HepG2 (cell line): ENCODE data around the gene SSPN. TPM values are rescaled to one million over a fixed set of nuclear protein-coding genes. Genes with fewer than 3 reads are reported as not detected.

Experiments
- ATAC-seq: fragments of 200-7000 bp; cut with Tn5 transposase; 3 replicates; pipeline ENCODE4 v1.9.1; 2020; ENCODE audit warnings: mild to moderate bottlenecking, moderate library complexity
- BruUV-seq: library from RNA; stranded (reverse); fragments of 400-500 nt; replicated peaks from 2 replicates; lab custom pipeline; 2021; lab: Mats Ljungman, UMichigan
- CTCF ChIA-PET: fragments of 300-600 bp; formaldehyde crosslinking; extraction: SDS; loops from one replicate; lab custom pipeline; 2021; ENCODE audit warnings: low total read pairs, inconsistent platforms, low intra/inter-chr PET ratio; lab: Yijun Ruan, JAX
- POLR2A ChIA-PET: fragments of 350-600 bp; sonication (Branson Sonifier 250); formaldehyde crosslinking; loops from one replicate; lab custom pipeline; 2020; ENCODE audit warnings: antibody characterized with exemption, inconsistent platforms; lab: Yijun Ruan, JAX
- DNase-seq: peaks from one replicate; pipeline ENCODE4 v3.0.0-alpha.2; 2015; ENCODE audit warnings: low spot score
- FAIRE-seq: peaks from 3 replicates; lab custom pipeline; 2011; peaks lifted over from hg19 to GRCh38; lab: Jason Lieb, UNC
- H2AFZ ChIP-seq: one replicate; pipeline ENCODE4 v1.6.1; 2011; ENCODE audit warnings: low read length, inconsistent platforms
- H3K27ac ChIP-seq: fragments of 300-600 bp; 3 replicates; pipeline ENCODE4 v1.8.0; 2011; ENCODE audit warnings: mixed run types, mild to moderate bottlenecking, mixed read lengths, low read length, inconsistent platforms; ENCODE audit not compliant: insufficient read depth; ENCODE audit errors: extremely low read length
- H3K27me3 ChIP-seq, 2 experiments: fragments of 200-600 bp in 1 of 2; 2 replicates in 1 of 2; 3 replicates in 1 of 2; pipeline versions ENCODE4 v1.6.0 to v1.8.0; 2011; ENCODE audit warnings: low read length in 2 of 2, mild to moderate bottlenecking in 2 of 2, moderate library complexity in 2 of 2, inconsistent platforms in 1 of 2; ENCODE audit not compliant: insufficient read depth in 2 of 2, control insufficient read depth in 1 of 2
- H3K36me3 ChIP-seq, 2 experiments: fragments of 200-600 bp in 1 of 2; replicated peaks in 1 of 2; 2 replicates in 1 of 2; 3 replicates in 1 of 2; pipeline versions ENCODE4 v1.5.1 to v1.8.0; 2011; ENCODE audit warnings: low read length in 2 of 2, inconsistent platforms in 1 of 2; ENCODE audit not compliant: insufficient read depth in 2 of 2, control insufficient read depth in 1 of 2
- H3K4me1 ChIP-seq: 2 replicates; pipeline ENCODE4 v1.5.1; 2012; ENCODE audit warnings: low read length, inconsistent platforms; ENCODE audit not compliant: insufficient read depth
- H3K4me2 ChIP-seq: 2 replicates; pipeline ENCODE4 v1.6.0; 2011; ENCODE audit warnings: low read depth, low read length, inconsistent platforms
- H3K4me3 ChIP-seq, 3 experiments: fragments of 200-600 bp in 1 of 3; sonication (generic), shearing (Covaris generic) in 1 of 3; replicated peaks in 1 of 3; 2 replicates each; pipeline ENCODE4 v1.5.1; 2011 to 2016; ENCODE audit warnings: low read length in 3 of 3, inconsistent platforms in 2 of 3, low read depth in 2 of 3, mild to moderate bottlenecking in 2 of 3, control low read depth in 1 of 3, mixed read lengths in 1 of 3; ENCODE audit not compliant: insufficient read depth in 1 of 3
- H3K79me2 ChIP-seq: one replicate; pipeline ENCODE4 v1.6.1; 2011; ENCODE audit warnings: low read length, inconsistent platforms; ENCODE audit not compliant: insufficient read depth
- H3K9ac ChIP-seq: 2 replicates; pipeline ENCODE4 v1.6.0; 2011; ENCODE audit warnings: mild to moderate bottlenecking, low read depth, low read length, inconsistent platforms; ENCODE audit not compliant: insufficient read depth
- H3K9me3 ChIP-seq: 2 replicates; pipeline ENCODE4 v1.5.1; 2012; ENCODE audit warnings: mild to moderate bottlenecking, low read length
- H4K20me1 ChIP-seq: 2 replicates; pipeline ENCODE4 v1.6.0; 2011; ENCODE audit warnings: inconsistent platforms, mild to moderate bottlenecking, low read length, moderate library complexity; ENCODE audit not compliant: insufficient read depth
- AFF4 ChIP-seq: sonication (generic); formaldehyde crosslinking; IDR thresholded peaks from 2 replicates; pipeline ENCODE4 v1.4.0; 2020; ENCODE audit warnings: missing genetic modification reagents
- CENPX ChIP-seq: sonication (generic); formaldehyde crosslinking; IDR thresholded peaks from 2 replicates; pipeline ENCODE4 v1.9.0; 2021; ENCODE audit warnings: mild to moderate bottlenecking, missing genetic modification reagents, moderate library complexity
- HES4 ChIP-seq: sonication (generic); formaldehyde crosslinking; IDR thresholded peaks from 2 replicates; pipeline ENCODE4 v1.9.0; 2021; ENCODE audit warnings: mild to moderate bottlenecking, missing genetic modification reagents, borderline replicate concordance
- MXD3 ChIP-seq: IDR thresholded peaks from 2 replicates; pipeline ENCODE4 v1.6.1; 2016; ENCODE audit warnings: mild to moderate bottlenecking, missing biosample characterization, missing genetic modification reagents
- NFE2L1 ChIP-seq: sonication (generic); formaldehyde crosslinking; IDR thresholded peaks from 2 replicates; pipeline ENCODE4 v1.4.0; 2020; ENCODE audit warnings: missing genetic modification reagents, mild to moderate bottlenecking, borderline replicate concordance
- NFYC ChIP-seq: IDR thresholded peaks from 2 replicates; pipeline ENCODE4 v1.6.1; 2016; ENCODE audit warnings: missing genetic modification reagents, missing compliant biosample characterization
- STAT5B ChIP-seq: sonication (generic); formaldehyde crosslinking; IDR thresholded peaks from 2 replicates; pipeline ENCODE4 v1.4.0; 2020; ENCODE audit warnings: missing genetic modification reagents
- ZBTB10 ChIP-seq: sonication (generic); formaldehyde crosslinking; IDR thresholded peaks from 2 replicates; pipeline ENCODE4 v1.4.0; 2020; ENCODE audit warnings: missing genetic modification reagents, borderline replicate concordance
- ZFP1 ChIP-seq: IDR thresholded peaks from 2 replicates; pipeline ENCODE4 v1.6.1; 2016
- ZNF530 ChIP-seq: sonication (generic); formaldehyde crosslinking; IDR thresholded peaks from 2 replicates; pipeline ENCODE4 v1.5.0; 2020; ENCODE audit warnings: low read depth, mild to moderate bottlenecking, missing genetic modification reagents
- ZNF597 ChIP-seq: sonication (generic); formaldehyde crosslinking; IDR thresholded peaks from 2 replicates; pipeline ENCODE4 v1.5.0; 2020; ENCODE audit warnings: missing genetic modification reagents
- WGBS: methylation state at CpG from one replicate; pipeline ENCODE4 v1.1.6; 2017; ENCODE audit warnings: low lambda C conversion rate; 5-methylcytosine and 5-hydroxymethylcytosine counted together
- in situ Hi-C: cut with HindIII; loops from 2 replicates; pipeline ENCODE4 v1.10.0; 2017; ENCODE audit warnings: low pct_unique_long_range_greater_than_20kb; ENCODE audit not compliant: extremely low pct_ligation_motif_present
- intact Hi-C: fragments of 100-400 bp; cut with micrococcal nuclease; formaldehyde crosslinking; loops from one replicate; pipeline ENCODE4 v1.10.0; 2022; ENCODE audit not compliant: unreplicated experiment
- polyA plus RNA-seq, 8 experiments: library from polyadenylated mRNA; depleted of rRNA in 3 of 8; stranded (reverse) in 7 of 8; unstranded in 1 of 8; fragments of >200 nt; fragmentation: Illumina TruSeq in 4 of 8; extraction: Trizol in 4 of 8; gene quantifications; 2 replicates each; pipeline versions ENCODE4 v1.2.1 to v1.2.3, GENCODE V29; 2011 to 2016; ENCODE audit warnings: low read depth in 4 of 8, missing spikeins in 1 of 8, mixed read lengths in 1 of 8; ENCODE audit not compliant: insufficient read depth in 1 of 8
- total RNA-seq, 5 experiments: library from RNA; depleted of rRNA; stranded (reverse); fragments of >200 nt; fragmentation: Illumina TruSeq; extraction: Trizol; gene quantifications; 2 replicates each; pipeline ENCODE4 v1.2.3, GENCODE V29; 2016; ENCODE audit warnings: low read depth in 1 of 5

SSPN gene
- total and polyA plus RNA-seq, 2 of the 13 experiments (the other 11 are each of a cell fraction or from before 2014, with no cell fraction given) = not detected

GRCh38 chr12:26298785-26299621 lies 103.6 kb downstream of the SSPN start:
- H3K79me2 ChIP-seq = no peaks in the 10 kb centered on the region
- no peak overlapping the region for H3K27ac ChIP-seq
- FAIRE-seq (no peak), ATAC-seq (0 out of 3 replicates have a peak, but pooled peaks have one; percentile 27), DNase-seq (no peak)
- H3K27me3 ChIP-seq = no peaks in the 10 kb centered on the region
- no peaks in the 10 kb centered on the region for H3K9me3 ChIP-seq
- H3K4me3 ChIP-seq = no peak overlapping the region
- no peaks in the 10 kb centered on the region for H3K36me3 ChIP-seq
- no peaks in the 10 kb centered on the region for H4K20me1 ChIP-seq
- no peak overlapping the region for H3K4me2 ChIP-seq
- ChIA-PET POLR2A (no interaction called here), CTCF (no interaction called here)
- H3K9ac ChIP-seq = no peak overlapping the region
- H2AFZ ChIP-seq = no peak overlapping the region
- intact Hi-C loops = no loop called here
- no peaks in the 10 kb centered on the region for H3K4me1 ChIP-seq
- 32% methylated on average over 6 of the region's 6 CpGs for whole genome bisulfite sequencing
- in situ Hi-C loops = no loop called here
- BruUV-seq = no TSS peak
- TF ChIP-seq CENPX (CRISPR knock-in tag) = no peak
- no peak for TF ChIP-seq NFYC (CRISPR knock-in tag)
- no peak for TF ChIP-seq AFF4 (CRISPR knock-in tag)
- no peak for TF ChIP-seq NFE2L1 (CRISPR knock-in tag)
- TF ChIP-seq STAT5B (CRISPR knock-in tag) = no peak
- no peak for TF ChIP-seq MXD3 (CRISPR knock-in tag)
- TF ChIP-seq ZBTB10 (CRISPR knock-in tag) = no peak
- TF ChIP-seq ZNF597 (CRISPR knock-in tag) = no peak
- no peak for TF ChIP-seq ZNF530 (CRISPR knock-in tag)
- TF ChIP-seq ZFP1 (CRISPR knock-in tag) = no peak
- no peak for TF ChIP-seq HES4 (CRISPR knock-in tag)
